GM20431 (cell line): ENCODE measurements around the gene BEAN1.
"Not testable (repeated sequence)": the region's sequence is repeated elsewhere in the genome, so short reads cannot be mapped to it uniquely, and the experiment has no call there.

Source experiments
- in situ Hi-C: fragments of 300-500 bp; cut with MseI, MboI; formaldehyde crosslinking; loops from one replicate; pipeline ENCODE4 v1.15.0; 2020; ENCODE audit warnings: low sequenced_read_pairs; ENCODE audit not compliant: unreplicated experiment

The BEAN1 gene

GRCh38 chr16:66493490-66494401 lies 66.7 kb downstream of the BEAN1 start:
- in situ Hi-C loops: no loop called here

- in situ Hi-C loops: no loop called here
These were observed 67.8 kb downstream of the BEAN1 start for GRCh38 chr16:66494916-66495315.

- in situ Hi-C loops: no loop called here
These were observed 68.3 kb downstream of the BEAN1 start for GRCh38 chr16:66495440-66495839.

- in situ Hi-C loops: not testable (repeated sequence)
These were observed 69.1 kb downstream of the BEAN1 start for GRCh38 chr16:66496226-66496625.

- in situ Hi-C loops: not testable (repeated sequence)
These were observed 70.8 kb downstream of the BEAN1 start for GRCh38 chr16:66497921-66498320.

GRCh38 chr16:66501563-66501962 lies 74.5 kb downstream of the BEAN1 start:
- in situ Hi-C loops: not testable (repeated sequence)

- in situ Hi-C loops: no loop called here
These were observed 75.2 kb downstream of the BEAN1 start for GRCh38 chr16:66502020-66502913.

GRCh38 chr16:66503030-66503429 lies 75.9 kb downstream of the BEAN1 start:
- in situ Hi-C loops: no loop called here

- in situ Hi-C loops: no loop called here
These were observed 76.5 kb downstream of the BEAN1 start for GRCh38 chr16:66503612-66504011.

- in situ Hi-C loops: no loop called here
These were observed 80.7 kb downstream of the BEAN1 start for GRCh38 chr16:66507731-66508239.

GRCh38 chr16:66508248-66508913 lies 81.3 kb downstream of the BEAN1 start:
- in situ Hi-C loops: no loop called here

GRCh38 chr16:66508914-66509496 lies 81.9 kb downstream of the BEAN1 start:
- in situ Hi-C loops: no loop called here

- in situ Hi-C loops: no loop called here
These were observed 82.5 kb downstream of the BEAN1 start for GRCh38 chr16:66509576-66509975.

GRCh38 chr16:66510298-66510697 lies 83.2 kb downstream of the BEAN1 start:
- in situ Hi-C loops: no loop called here

GRCh38 chr16:66510711-66511601 lies 83.9 kb downstream of the BEAN1 start:
- in situ Hi-C loops: no loop called here

GRCh38 chr16:66511602-66512271 lies 84.6 kb downstream of the BEAN1 start:
- in situ Hi-C loops: no loop called here

GRCh38 chr16:66512272-66513110 lies 85.4 kb downstream of the BEAN1 start:
- in situ Hi-C loops: no loop called here
